ENCODE measurements around the gene FAM76B. TPM values are rescaled to one million over a fixed set of nuclear protein-coding genes. Genes with fewer than 3 reads are reported as not detected.
"Not testable (repeated sequence)": the region's sequence is repeated elsewhere in the genome, so short reads cannot be mapped to it uniquely, and the experiment has no call there.

Gene FAM76B
- total RNA-seq, 4 donors from 2014 or later: 7.0 to 40.4 (median 31.2) TPM

DNA sequence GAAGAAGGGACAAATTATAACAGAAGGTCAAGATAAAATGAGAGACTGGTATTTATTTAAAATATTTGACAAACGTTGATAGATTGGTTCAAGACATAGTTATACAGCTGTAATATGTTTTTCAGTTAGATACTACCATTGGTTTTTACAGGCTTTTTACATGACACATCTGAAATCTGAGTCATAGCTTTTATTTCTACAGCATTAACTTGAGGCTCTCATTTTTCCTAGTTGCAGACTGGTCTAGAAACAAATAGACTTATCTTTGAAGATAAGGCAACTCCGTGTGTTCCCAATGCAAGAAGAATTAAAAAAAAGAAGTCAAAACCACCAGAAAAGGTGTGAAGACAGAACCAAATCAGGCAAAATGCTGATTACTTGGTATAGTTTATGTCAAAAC, 32.1 kb upstream of the FAM76B start:
- in situ Hi-C loops (cut with MboI; ENCODE audit: low pct_ligation_motif_present in 1 of 4, low pct_unique_long_range_greater_than_20kb in 1 of 4, low sequenced_read_pairs in 3 of 4): no loop called here
- DNase-seq: no peak
- Histone ChIP-seq H3K36me3 (peaks cover 0 to 21% (median 9%) of the 10 kb centered on the region in 4 donors), H3K27me3 (no peaks in the 10 kb centered on the region), H3K4me3 (no peak overlapping the region), H3K9me3 (no peaks in the 10 kb centered on the region), H3K27ac (no peak overlapping the region), H3K4me1 (no peaks in the 10 kb centered on the region)
- intact Hi-C loops (cut with DNase I; ENCODE audit: low total_unique reads): no loop called here
- TF ChIP-seq POLR2A (IDR thresholded peaks at IDR 0.05) (no peak), POLR2AphosphoS5 (IDR thresholded peaks at IDR 0.05) (no peak)
- WGBS, 2 donors (ENCODE audit: low coverage in 1 of 2): 74 to 83% methylated on average over 2 of the region's 2 CpGs

GRCh38 chr11:95816037-95816436, 26.5 kb upstream of the FAM76B start:
- Histone ChIP-seq H3K27me3 (no peaks in the 10 kb centered on the region), H3K4me1 (no peaks in the 10 kb centered on the region), H3K36me3 (peaks cover 0 to 24% (median 9%) of the 10 kb centered on the region in 4 donors), H3K4me3 (no peak overlapping the region), H3K27ac (no peak overlapping the region), H3K9me3 (no peaks in the 10 kb centered on the region)
- 86 to 100% methylated on average over 2 of the region's 2 CpGs for WGBS, 2 donors (ENCODE audit: low coverage in 1 of 2)
- TF ChIP-seq POLR2A (IDR thresholded peaks at IDR 0.05): no peak
- TF ChIP-seq EP300 (IDR thresholded peaks at IDR 0.05; ENCODE audit: low read depth): no peak
- no peak for TF ChIP-seq POLR2AphosphoS5 (IDR thresholded peaks at IDR 0.05)
- TF ChIP-seq, protein P1, sequence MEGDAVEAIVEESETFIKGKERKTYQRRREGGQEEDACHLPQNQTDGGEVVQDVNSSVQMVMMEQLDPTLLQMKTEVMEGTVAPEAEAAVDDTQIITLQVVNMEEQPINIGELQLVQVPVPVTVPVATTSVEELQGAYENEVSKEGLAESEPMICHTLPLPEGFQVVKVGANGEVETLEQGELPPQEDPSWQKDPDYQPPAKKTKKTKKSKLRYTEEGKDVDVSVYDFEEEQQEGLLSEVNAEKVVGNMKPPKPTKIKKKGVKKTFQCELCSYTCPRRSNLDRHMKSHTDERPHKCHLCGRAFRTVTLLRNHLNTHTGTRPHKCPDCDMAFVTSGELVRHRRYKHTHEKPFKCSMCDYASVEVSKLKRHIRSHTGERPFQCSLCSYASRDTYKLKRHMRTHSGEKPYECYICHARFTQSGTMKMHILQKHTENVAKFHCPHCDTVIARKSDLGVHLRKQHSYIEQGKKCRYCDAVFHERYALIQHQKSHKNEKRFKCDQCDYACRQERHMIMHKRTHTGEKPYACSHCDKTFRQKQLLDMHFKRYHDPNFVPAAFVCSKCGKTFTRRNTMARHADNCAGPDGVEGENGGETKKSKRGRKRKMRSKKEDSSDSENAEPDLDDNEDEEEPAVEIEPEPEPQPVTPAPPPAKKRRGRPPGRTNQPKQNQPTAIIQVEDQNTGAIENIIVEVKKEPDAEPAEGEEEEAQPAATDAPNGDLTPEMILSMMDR (IDR thresholded peaks at IDR 0.05): no peak
- no peak for DNase-seq
- in situ Hi-C loops (cut with MboI; ENCODE audit: low pct_ligation_motif_present in 1 of 4, low pct_unique_long_range_greater_than_20kb in 1 of 4, low sequenced_read_pairs in 3 of 4) (no loop called here), intact Hi-C loops (cut with DNase I; ENCODE audit: low total_unique reads) (no loop called here)

GRCh38 chr11:95811052-95811451, 21.5 kb upstream of the FAM76B start:
- H3K27me3 ChIP-seq; H3K4me3 ChIP-seq; H3K9me3 ChIP-seq; intact Hi-C loops (cut with DNase I; ENCODE audit: low total_unique reads); in situ Hi-C loops (cut with MboI; ENCODE audit: low pct_ligation_motif_present in 1 of 4, low pct_unique_long_range_greater_than_20kb in 1 of 4, low sequenced_read_pairs in 3 of 4); H3K4me1 ChIP-seq; DNase-seq; H3K27ac ChIP-seq: not testable (repeated sequence)
- H3K36me3 ChIP-seq: peaks cover 0 to 14% (median 0%) of the 10 kb centered on the region in 4 donors
- WGBS, 2 donors (ENCODE audit: low coverage in 1 of 2): 91 to 100% methylated on average over 2 to 4 of the region's 4 CpGs

GRCh38 chr11:95806464-95806863, 16.9 kb upstream of the FAM76B start:
- H3K27ac ChIP-seq; DNase-seq; H3K27me3 ChIP-seq; H3K9me3 ChIP-seq; intact Hi-C loops (cut with DNase I; ENCODE audit: low total_unique reads); H3K4me3 ChIP-seq; in situ Hi-C loops (cut with MboI; ENCODE audit: low pct_ligation_motif_present in 1 of 4, low pct_unique_long_range_greater_than_20kb in 1 of 4, low sequenced_read_pairs in 3 of 4); H3K4me1 ChIP-seq; H3K36me3 ChIP-seq: not testable (repeated sequence)
- 98 to 100% methylated on average over 1 to 6 of the region's 6 CpGs for WGBS, 2 donors (ENCODE audit: low coverage in 1 of 2)

DNA sequence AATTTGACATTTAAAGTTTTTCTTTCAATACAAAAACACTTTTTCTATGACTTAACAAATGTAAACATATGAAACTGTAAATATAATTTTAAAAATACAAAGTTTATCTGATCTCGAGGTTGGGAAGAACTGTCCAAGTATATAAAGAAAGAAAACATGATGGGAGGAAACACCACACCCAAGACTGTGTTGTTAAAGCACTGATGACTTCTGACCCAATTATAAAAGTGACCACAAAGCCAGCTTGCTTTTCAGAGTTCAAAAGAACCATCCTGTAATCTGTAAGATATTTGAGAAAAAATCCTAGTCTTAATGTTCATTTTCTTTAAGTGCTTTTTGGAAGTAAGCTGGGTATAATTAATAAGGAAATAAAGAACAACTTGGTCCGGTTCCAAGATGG, 16.3 kb upstream of the FAM76B start:
- in situ Hi-C loops (cut with MboI; ENCODE audit: low pct_ligation_motif_present in 1 of 4, low pct_unique_long_range_greater_than_20kb in 1 of 4, low sequenced_read_pairs in 3 of 4) (no loop called here), intact Hi-C loops (cut with DNase I; ENCODE audit: low total_unique reads) (no loop called here)
- Histone ChIP-seq H3K4me1 (no peaks in the 10 kb centered on the region), H3K36me3 (peaks cover 0 to 9% (median 0%) of the 10 kb centered on the region in 4 donors), H3K9me3 (no peaks in the 10 kb centered on the region), H3K4me3 (no peak overlapping the region), H3K27me3 (no peaks in the 10 kb centered on the region), H3K27ac (no peak overlapping the region)
- no peak for DNase-seq
- 70 to 77% methylated on average over 2 of the region's 2 CpGs for WGBS, 2 donors (ENCODE audit: low coverage in 1 of 2)
- TF ChIP-seq POLR2A (IDR thresholded peaks at IDR 0.05): no peak
- TF ChIP-seq POLR2AphosphoS5 (IDR thresholded peaks at IDR 0.05): no peak
- TF ChIP-seq, protein P1 (IDR thresholded peaks at IDR 0.05): no peak
- TF ChIP-seq EP300 (IDR thresholded peaks at IDR 0.05; ENCODE audit: low read depth): no peak

- Histone ChIP-seq H3K4me3 (no peak overlapping the region), H3K36me3 (peaks cover 0 to 20% (median 4%) of the 10 kb centered on the region in 4 donors), H3K27me3 (no peaks in the 10 kb centered on the region), H3K4me1 (no peaks in the 10 kb centered on the region), H3K27ac (no peak overlapping the region), H3K9me3 (no peaks in the 10 kb centered on the region)
- intact Hi-C loops (cut with DNase I; ENCODE audit: low total_unique reads) (no loop called here), in situ Hi-C loops (cut with MboI; ENCODE audit: low pct_ligation_motif_present in 1 of 4, low pct_unique_long_range_greater_than_20kb in 1 of 4, low sequenced_read_pairs in 3 of 4) (no loop called here)
- DNase-seq: no peak
- no peak for TF ChIP-seq POLR2A (IDR thresholded peaks at IDR 0.05)
- TF ChIP-seq, protein P1 (IDR thresholded peaks at IDR 0.05): no peak
- no peak for TF ChIP-seq EP300 (IDR thresholded peaks at IDR 0.05; ENCODE audit: low read depth)
- no peak for TF ChIP-seq POLR2AphosphoS5 (IDR thresholded peaks at IDR 0.05)
- 91 to 100% methylated on average over 2 of the region's 2 CpGs for WGBS, 2 donors (ENCODE audit: low coverage in 1 of 2)
Observed at GRCh38 chr11:95803973-95804372, 14.4 kb upstream of the FAM76B start.

Data from transverse colon (tissue), 4 donors.